IPS-11a (cell line): ENCODE results near the gene FMNL2.

ENCODE experiments used
- H3K4me3 ChIP-seq: one replicate; pipeline ENCODE4 v1.5.1; 2013; ENCODE audit warnings: low read depth, low read length, control low read depth

The FMNL2 gene

GRCh38 chr2:152400607-152401214, 65.7 kb downstream of the FMNL2 start:
- H3K4me3 ChIP-seq, result no peak overlapping the region

DNA sequence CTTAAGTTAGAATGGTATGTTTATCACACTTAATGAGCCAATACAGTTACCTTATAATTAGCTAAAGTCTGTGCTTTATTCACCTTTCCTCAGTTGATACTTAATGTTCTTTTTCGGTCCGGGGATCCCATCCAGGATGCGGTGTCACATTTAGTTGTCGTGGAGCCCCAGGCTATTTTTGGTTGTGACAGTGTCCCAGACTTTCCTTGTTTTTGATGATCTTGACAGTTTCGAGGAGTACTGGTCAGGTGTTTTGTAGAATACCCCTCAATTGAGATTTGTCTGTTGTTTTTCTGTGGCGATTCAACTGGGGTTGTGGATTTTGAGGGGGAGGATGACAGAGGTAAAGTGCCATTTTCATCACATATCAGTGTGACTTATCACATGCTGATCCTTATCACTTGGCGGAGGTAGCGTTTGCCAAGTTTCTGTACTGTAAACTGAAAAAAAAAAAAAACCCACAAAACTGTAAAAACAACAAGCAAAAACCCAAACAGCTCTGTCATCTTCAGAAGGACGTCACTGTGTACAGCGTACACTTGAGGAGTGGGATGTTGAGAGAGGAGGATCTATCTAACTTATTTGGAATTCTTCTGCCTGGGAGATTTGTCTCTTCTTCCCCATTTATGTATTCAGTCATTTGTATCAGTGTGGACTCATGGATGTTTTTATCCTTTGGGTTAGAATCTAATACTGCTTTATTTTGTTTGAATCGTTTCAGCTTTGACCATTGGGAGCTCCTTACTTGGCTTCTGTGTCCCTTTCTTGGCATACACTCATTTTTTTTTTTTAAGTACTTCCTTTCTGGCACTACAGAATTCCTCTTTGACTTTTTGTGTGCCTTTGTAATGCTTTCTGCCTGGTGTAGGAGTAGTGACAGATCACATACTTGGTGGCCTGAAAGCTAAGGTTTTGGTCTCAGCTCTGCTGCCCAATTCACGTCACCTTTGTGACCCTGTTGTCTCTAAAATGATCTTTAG, 68.1 kb downstream of the FMNL2 start:
- no peak overlapping the region for H3K4me3 ChIP-seq

- H3K4me3 ChIP-seq, result no peak overlapping the region
These were observed 70.5 kb downstream of the FMNL2 start for GRCh38 chr2:152405206-152406118.

- H3K4me3 ChIP-seq, result no peak overlapping the region
These were observed 71.3 kb downstream of the FMNL2 start for GRCh38 chr2:152406119-152406835.

GRCh38 chr2:152406836-152407161, 71.8 kb downstream of the FMNL2 start:
- H3K4me3 ChIP-seq, result no peak overlapping the region

GRCh38 chr2:152407204-152407721, 72.3 kb downstream of the FMNL2 start:
- H3K4me3 ChIP-seq, result no peak overlapping the region

DNA sequence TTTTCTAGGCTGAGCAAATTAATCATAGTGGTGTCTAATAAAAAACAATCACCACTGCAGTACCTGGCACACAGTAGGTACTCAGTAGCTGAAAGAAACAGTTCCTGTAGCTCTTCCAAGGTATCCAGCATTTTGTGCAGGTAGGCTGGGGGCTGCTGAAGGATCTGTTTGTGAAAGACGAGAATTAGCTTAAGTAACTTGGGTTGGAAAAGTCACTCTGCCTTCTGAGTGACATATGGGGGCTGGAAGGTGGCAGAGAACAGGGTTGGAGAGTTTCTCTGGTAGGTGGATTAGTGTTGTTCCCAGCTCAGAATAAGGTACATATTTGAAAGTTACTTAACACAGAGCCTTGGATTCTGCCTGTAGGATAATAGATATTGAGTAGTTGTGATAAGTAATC, 72.8 kb downstream of the FMNL2 start:
- H3K4me3 ChIP-seq, result no peak overlapping the region

GRCh38 chr2:152408254-152408653, 73.3 kb downstream of the FMNL2 start:
- no peak overlapping the region for H3K4me3 ChIP-seq

DNA sequence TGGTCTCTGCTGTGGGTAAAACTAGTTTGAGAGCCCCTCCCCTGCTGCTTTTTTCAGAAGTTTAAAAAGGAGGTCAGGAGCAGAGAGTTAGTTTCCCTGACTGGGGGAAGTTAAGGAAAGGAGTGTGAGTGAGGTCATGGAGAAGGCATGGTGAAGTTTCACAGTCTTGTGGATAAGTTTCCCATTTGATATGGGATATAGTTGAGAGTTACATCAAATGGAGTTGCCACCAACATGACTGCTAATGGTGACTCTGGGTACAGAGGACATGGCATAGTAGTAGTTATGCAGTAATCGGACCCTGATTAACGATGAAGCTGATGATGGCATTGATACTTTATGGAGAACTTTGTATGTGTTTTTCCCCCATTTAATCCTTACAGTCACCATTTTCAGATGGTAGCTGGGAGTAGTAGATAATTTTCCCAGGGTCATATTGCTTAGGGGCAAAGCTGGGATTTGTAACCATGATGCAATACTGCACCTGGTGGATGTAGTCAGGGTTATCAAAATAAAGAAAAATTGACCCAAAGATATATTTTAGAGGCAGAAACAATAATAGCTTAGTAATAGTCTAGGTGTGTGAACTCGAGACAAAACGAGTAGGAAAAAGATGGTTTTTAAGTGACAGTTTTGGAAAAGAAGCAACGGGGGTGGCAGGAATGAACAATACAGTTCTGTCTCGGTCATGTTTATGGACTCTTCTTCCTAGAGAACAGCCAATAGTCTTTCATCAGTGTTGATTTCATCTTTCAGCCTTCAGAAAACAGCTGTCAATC, 74.6 kb downstream of the FMNL2 start:
- no peak overlapping the region for H3K4me3 ChIP-seq

DNA sequence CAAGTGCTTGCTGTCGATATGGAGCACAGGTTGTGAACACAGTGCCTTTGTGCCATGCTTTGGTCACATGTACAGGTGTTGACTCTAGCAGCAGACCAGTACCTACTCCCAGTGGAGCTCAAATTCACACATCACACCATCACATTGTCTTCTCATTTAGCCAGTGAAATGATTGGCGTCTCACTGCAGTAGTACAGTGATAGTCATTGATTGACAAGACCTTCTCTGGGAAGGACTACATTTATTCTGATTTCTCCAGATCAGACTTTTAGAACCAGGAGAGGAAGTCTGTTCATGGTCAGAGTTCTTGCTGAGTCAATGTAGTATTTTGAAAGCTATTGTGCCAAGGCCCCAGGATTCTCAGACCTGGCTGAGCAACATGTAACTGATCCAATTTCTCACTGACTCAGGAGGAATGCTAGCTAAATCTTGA, 75.2 kb downstream of the FMNL2 start:
- H3K4me3 ChIP-seq, result no peak overlapping the region

GRCh38 chr2:152411154-152411553, 76.2 kb downstream of the FMNL2 start:
- H3K4me3 ChIP-seq, result no peak overlapping the region

DNA sequence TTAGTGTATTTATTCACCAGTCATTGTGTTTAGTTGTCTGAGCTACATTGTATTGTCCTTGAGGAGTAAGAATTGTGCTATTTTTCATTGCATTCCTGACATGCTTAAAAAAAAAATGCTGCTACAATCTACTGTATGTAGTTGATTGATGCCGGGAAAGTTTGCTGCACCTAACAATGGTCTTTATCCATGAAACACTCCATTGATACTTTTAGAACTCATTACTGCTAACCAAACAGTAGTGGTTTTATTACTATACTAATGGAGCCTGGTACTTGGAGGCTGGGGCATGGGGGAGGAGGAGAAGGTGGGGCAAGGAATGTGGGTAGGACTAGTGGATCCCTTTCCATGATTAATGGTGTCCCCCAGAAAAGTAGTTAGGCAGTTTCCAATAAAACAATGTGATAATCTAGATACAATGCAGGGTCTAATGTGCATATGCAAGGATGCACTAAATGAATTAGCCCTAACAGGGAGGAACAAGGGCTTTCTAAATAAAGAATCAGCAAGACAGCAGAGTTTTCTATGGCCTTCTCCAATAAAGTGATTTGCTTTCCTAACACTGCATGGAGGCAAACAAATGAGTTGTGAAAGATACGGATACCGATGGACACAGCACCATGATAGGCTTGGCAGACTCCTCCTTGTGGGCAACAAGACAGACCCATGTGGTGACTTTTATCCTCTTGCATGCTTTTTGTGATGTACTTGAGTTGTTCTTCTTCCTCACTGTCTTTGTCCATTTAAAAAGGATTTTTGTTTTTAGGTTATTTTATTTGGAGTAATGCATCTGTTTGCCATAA, 78.5 kb downstream of the FMNL2 start:
- no peak overlapping the region for H3K4me3 ChIP-seq

DNA sequence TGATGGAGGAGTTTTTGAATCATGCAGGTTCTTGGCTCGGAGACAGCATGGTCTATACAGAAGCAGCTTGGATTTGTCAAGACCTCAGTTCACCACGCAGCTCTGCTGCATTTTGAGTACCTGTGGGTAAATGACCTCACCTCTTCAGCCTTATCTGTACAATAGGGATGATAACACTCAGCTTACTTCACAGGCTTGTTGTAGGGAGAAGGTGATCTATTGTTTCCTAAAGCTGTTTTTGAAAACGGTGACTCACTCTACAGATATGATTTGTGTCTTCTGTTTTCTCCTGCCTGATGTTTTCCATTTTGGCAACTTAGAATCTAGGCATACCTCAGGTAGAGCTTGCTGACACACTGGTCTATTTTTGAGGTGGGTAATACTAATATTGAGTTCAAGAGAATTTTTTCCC, 80.3 kb downstream of the FMNL2 start:
- no peak overlapping the region for H3K4me3 ChIP-seq

DNA sequence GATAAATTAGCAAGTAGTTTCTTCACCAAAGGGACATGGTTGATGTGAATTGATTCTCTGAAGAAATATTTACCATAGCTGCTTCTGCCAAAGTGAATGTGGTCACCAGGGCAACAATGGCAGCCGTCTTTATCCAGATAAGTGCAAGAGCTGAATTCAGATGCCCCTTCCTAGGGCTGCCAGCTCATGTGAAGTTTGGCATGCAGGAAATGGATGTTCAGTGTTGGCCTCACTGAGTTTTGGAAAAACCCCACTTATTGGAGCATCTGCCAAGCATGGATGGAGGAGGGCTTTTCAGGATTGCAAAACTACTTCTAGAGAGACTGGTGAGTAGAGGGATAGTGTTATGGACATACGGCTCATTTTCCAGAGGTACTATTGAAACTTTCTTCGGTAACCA, 80.8 kb downstream of the FMNL2 start:
- H3K4me3 ChIP-seq, result no peak overlapping the region

- H3K4me3 ChIP-seq, result no peak overlapping the region
These were observed 83.7 kb downstream of the FMNL2 start for GRCh38 chr2:152418688-152419087.

- no peak overlapping the region for H3K4me3 ChIP-seq
These were observed 85.0 kb downstream of the FMNL2 start for GRCh38 chr2:152419944-152420343.

GRCh38 chr2:152420363-152420762, 85.4 kb downstream of the FMNL2 start:
- H3K4me3 ChIP-seq, result no peak overlapping the region

DNA sequence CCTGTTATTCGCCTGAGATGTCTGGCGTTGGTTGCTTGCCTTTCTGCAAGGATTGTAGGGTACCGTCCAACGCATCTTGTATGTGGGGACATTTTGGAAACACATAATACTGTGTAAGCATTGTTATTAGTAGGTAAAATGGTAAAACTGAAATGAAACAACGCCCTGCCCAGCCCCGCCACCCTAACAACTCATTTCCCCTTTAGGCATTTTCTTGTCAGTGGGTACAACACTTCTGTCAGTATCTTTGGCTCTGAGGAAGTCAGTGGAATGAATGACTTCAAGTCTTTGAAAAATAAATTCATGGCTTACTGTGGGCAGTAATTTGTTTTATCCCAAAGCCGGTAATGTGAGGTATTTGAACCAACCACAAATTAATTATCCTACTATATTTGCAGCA, 86.0 kb downstream of the FMNL2 start:
- no peak overlapping the region for H3K4me3 ChIP-seq
